D721Med (cell line): Measurements from ENCODE around the gene CDK14.
"Not testable (repeated sequence)": the region's sequence is repeated elsewhere in the genome, so short reads cannot be mapped to it uniquely, and the experiment has no call there.

Source experiments
- DNase-seq: peaks from one replicate; pipeline ENCODE4 v3.0.0; 2011; ENCODE audit warnings: low spot score; ENCODE audit not compliant: insufficient read length
- FAIRE-seq: peaks from 2 replicates; lab custom pipeline; 2011; peaks lifted over from hg19 to GRCh38; lab: Jason Lieb, UNC
- TF ChIP-seq, protein P1 (sequence below): IDR thresholded peaks from 2 replicates; pipeline ENCODE4 v1.5.1; 2012; ENCODE audit warnings: mild to moderate bottlenecking, control low read depth; ENCODE audit not compliant: insufficient read depth; ENCODE audit errors: missing control alignments

Gene CDK14

DNA sequence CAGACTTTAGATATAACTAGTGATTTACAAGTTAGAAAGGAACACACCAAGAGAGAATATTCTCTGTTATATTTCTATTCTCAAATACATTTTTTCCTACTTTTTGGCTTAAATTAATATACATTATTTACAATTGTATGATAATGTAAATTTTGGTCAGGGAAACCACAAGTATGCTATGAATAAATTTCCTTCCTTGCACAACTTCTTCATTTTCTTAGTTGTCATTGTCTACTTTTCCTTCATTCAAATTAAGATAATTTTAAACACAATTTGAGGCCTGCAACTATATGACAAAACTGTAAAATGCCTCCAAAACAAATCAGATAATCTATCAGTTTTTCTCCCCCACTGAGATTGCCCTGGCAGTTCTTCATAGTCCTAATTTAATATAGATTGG is 131.3 kb downstream of the CDK14 start:
- FAIRE-seq (no peak), DNase-seq (no peak)
- TF ChIP-seq, protein P1, sequence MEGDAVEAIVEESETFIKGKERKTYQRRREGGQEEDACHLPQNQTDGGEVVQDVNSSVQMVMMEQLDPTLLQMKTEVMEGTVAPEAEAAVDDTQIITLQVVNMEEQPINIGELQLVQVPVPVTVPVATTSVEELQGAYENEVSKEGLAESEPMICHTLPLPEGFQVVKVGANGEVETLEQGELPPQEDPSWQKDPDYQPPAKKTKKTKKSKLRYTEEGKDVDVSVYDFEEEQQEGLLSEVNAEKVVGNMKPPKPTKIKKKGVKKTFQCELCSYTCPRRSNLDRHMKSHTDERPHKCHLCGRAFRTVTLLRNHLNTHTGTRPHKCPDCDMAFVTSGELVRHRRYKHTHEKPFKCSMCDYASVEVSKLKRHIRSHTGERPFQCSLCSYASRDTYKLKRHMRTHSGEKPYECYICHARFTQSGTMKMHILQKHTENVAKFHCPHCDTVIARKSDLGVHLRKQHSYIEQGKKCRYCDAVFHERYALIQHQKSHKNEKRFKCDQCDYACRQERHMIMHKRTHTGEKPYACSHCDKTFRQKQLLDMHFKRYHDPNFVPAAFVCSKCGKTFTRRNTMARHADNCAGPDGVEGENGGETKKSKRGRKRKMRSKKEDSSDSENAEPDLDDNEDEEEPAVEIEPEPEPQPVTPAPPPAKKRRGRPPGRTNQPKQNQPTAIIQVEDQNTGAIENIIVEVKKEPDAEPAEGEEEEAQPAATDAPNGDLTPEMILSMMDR: no peak

DNA sequence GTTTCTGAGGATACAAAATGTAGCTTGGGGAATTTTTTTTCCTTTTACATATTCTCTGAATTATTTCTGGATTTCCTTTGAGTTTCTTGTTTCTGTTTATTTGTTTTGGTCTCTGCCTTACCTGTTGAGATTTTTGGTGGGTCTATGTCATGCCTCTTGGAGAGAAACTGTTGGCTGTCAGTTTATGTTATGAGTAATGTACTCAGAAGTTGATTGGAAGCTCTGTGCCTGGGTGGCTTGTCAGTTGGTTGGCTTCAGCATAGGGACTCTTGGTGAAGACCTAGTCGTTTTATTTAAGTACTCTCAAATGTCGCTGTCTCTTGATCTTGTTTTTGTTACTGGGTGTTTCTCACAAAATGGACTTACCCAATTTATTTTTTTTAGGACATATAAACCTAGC is 132.4 kb downstream of the CDK14 start:
- FAIRE-seq (no peak), DNase-seq (no peak)
- TF ChIP-seq, protein P1: no peak

DNA sequence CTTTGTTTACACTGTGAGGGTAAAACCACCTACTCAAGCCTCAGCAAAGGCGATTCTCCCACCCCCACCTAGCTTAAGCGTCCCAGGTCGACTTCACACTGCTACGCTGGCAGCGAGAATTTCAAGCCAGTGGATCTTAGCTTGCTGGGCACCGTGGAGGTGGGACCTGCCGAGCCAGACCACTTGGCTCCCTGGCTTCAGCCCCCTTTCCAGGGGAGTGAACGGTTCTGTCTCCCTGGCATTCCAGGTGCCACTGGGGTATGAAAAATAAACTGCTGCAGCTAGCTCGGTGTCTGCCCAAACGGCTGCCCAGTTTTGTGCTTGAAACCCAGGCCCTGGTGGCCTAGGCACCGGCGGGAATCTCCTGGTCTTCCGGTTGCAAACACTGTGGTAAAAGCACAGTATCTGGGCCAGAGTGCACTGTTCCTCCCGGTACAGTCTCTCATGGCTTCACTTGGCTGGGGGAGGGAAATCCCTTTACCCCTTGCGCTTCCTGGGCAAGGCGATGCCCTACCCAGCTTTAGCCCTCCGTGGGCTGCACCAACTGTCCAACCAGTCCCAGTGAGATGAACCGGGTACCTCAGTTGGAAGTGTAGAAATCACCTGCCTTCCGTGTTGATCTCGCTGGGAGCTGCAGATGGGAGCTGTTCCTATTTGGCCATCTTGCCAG is 139.6 kb downstream of the CDK14 start:
- not testable (repeated sequence) for FAIRE-seq

DNA sequence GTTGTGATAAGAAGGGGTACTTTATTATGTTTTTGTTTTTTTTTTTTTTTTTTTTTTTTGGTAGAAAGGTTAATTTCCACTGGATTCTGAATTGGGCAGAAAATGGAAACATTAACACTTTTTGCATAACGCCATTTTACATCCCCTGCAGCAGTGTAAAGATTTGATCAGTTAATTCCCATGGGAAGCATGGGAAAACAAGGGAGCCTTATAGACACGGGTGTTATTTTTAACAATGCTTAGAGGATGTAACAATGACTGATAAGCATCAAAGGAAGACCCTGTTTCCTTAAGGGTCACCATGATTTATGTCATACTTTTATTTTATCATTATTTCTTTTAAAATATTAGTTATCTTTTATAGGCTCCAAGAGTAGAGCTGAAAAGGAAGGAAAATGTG is 140.2 kb downstream of the CDK14 start:
- TF ChIP-seq, protein P1: no peak
- no peak for DNase-seq
- FAIRE-seq: no peak

More for the DNA sequence above, 139.6 kb downstream of the CDK14 start:
- DNase-seq: not testable (repeated sequence)

DNA sequence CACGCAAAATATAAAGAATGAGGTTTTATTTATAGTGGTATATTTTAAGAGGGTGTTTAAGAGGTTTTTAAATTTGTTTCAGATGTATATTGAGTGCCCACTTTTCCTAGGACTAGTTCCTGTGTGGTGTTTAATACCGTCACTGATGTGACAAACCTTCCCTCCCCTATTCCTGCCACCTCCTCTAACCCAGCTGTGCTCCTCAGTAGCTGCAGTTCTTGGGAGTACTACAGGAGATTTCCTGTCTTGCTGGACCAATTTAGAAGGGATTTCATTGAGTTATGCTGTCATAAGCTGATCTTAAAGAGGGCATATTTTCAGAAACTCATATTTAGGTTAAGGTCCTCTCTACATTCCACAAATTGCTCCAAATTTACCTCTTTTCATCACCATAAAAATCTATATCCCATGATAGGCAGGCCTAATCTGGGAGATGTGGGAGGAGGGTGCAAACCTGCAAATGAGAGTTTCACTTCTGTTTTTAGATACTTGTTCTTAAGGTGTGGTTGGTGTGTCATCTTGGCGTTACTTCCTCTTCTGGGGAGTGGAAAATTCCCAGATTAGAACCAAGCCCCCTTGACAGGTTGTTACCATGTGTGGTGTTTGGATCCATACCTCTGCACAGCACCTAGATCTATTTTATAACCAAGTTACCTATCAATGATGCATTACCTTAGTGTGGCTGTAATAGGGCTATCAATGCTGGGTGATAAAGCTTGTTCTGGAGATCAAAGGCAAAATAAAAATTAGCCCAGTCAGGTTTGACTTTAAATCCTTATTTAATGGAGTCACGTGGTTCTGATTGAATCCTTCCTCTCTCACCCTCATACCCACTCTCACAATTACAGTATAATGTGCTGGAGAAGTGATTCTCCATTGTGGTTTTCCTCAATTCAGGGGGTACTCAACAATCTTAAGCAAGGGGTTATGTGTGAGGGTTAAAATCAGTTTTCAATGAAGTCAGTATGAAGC is 141.1 kb downstream of the CDK14 start:
- TF ChIP-seq, protein P1: no peak
- no peak for FAIRE-seq

DNA sequence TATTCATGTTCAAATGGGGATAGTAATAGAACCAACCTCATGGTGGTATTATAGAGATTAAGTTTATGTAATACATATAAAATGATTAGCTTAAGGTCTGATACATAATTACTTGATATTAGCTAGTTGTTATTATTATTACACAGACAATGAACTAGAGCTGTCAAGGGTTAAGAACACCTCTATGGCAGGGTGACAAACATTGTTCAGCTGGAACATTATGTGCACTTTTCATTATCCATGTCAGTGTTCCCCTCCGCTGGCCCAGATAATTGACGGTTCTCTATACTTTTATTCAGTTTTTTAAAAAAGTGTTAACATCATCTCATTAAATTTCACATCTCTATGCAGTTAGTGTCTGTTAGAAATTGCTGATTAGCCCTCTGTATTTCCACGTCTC is 142.1 kb downstream of the CDK14 start:
- FAIRE-seq (no peak), DNase-seq (no peak)
- TF ChIP-seq, protein P1: no peak

More for the DNA sequence above, 141.1 kb downstream of the CDK14 start:
- DNase-seq: no peak

DNA sequence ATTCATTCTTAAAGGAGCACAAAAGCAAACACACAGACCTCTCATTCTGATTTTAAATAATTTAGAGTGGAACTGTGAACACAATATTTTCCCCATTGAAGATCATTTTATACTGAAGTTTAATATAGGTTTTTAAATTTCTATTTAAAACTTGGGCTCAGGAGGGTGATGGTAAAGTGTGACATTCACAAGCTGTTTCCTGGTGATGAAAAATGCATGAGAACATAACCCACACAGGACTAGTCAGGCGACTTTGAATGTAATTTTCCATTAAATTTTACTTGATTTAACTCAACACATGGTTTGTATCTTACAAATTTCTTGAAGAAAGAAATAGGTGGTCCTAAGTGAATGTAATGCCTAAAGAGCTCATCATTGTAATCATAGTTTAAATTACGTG is 143.6 kb downstream of the CDK14 start:
- TF ChIP-seq, protein P1: no peak
- DNase-seq: no peak
- FAIRE-seq: no peak
